Right lobe of liver (tissue), 4 donors: ENCODE data around the gene KCNQ1.

ENCODE experiments used
- CTCF ChIP-seq, 4 donors: fragments of 200-600 bp in 3 of 4; fragments of 450-650 bp in 1 of 4; IDR thresholded peaks; one replicate each; pipeline versions ENCODE4 v1.5.1 to v1.8.0; 2016 to 2022; ENCODE audit warnings: antibody characterized with exemption in 4 of 4, mild to moderate bottlenecking in 2 of 4
- POLR2A ChIP-seq: fragments of 450-650 bp; IDR thresholded peaks from one replicate; pipeline ENCODE4 v1.6.1; 2017; ENCODE audit warnings: antibody characterized with exemption, mild to moderate bottlenecking
- donor health status: DM: no; HTN: no; CAD: no.
- donor health status: DM: no; HTN: no; CAD: no.
- donor health status: DM: no; HTN: yes; CAD: no.

- TF ChIP-seq CTCF (IDR thresholded peaks at IDR 0.05) (no peak), POLR2A (no peak)
These were observed 271.0 kb downstream of the KCNQ1 start for GRCh38 chr11:2715716-2716350.
